NOMO-1 treated with DMSO at 0.1 percent for 48 hours (cell line): ENCODE measurements around the gene MYOF.

Experiments
- DNase-seq: peaks from one replicate; lab custom pipeline; 2025; ENCODE audit not compliant: unreplicated experiment; lab: John Stamatoyannopoulos, UW

Gene MYOF

DNA sequence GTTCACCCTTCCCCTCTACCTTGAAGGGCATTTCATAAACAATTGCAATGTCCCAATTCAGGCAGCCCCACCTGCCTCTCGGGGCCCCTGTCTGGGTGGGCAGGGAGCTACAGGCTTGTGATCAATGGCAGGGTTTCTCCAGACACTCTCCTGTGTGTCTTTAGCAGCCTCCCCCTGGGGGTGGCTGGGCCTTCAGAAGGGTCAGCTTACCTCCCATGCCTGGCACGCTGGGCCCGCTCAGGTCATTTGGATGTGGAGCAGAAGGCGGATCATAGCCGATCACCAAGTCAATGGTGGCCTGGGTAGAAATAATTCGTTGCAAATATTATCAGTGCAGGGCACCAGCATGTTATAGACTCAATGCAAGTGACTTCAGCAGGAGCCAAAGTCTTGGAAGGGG lies 56.3 kb downstream of the MYOF start:
- no peak for DNase-seq

GRCh38 chr10:93422118-93422517 lies 60.0 kb downstream of the MYOF start:
- no peak for DNase-seq

DNA sequence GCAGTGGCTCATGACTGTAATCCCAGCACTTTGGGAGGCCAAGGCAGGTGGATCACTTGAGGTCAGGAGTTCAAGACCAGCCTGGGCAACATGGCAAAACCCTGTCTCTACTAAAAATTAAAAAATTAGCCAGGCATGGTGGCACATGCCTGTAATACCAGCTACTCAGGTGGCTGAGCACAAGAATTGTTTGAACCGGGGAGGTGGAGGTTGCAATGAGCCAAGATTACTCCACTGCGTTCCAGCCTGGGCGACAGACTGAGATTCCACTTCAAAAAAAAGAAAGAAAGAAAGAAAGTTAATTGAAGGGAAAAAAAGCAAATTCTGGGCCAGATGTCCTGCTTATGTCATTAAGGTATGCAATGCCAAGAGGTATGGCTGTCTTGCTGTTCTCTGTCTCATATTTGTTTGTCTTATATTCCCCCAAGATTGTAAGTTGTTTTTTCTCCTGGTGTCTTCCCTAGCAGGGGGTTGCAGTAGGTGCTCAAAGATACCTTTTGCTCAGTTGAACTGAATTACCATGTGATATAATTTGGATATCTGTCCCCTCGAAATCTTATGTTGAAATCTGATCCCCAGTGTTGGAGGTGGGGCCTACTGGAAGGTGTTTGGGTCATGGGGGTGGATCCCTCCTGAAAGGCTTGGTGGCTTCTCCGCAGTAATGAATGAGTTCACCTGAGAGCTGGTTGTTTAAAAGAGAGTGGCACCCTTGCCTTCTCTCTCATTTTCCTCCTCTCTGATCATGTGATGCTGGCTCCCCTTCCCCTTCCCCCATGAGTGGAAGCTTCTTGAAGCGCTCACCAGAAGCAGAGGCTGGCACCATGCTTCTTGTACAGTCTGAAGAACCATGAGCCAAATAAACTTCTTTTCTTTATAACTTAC lies 60.9 kb downstream of the MYOF start:
- no peak for DNase-seq

- no peak for DNase-seq
Measured at GRCh38 chr10:93420091-93420490, 62.0 kb downstream of the MYOF start.

GRCh38 chr10:93419016-93419415 lies 63.1 kb downstream of the MYOF start:
- peak; percentile 6 for DNase-seq

DNA sequence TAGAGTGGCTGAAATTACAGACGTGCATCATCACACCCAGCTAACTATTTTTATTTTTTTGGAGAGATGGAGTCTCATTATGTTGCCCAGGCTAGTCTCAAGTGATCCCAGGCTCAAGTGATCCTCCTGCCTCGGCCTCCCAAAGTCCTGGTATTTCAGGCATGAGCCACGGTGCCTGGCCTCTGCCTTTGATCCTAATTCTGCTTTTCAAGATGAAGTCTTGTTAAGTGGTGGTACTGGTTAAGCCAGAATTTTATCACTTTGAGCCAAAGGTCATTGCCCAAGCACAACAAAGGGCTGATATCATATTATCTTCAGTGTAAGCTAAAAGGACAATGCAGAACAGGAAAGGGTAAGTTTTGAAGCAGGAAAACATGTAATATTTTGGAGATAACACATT lies 64.2 kb downstream of the MYOF start:
- no peak for DNase-seq

DNA sequence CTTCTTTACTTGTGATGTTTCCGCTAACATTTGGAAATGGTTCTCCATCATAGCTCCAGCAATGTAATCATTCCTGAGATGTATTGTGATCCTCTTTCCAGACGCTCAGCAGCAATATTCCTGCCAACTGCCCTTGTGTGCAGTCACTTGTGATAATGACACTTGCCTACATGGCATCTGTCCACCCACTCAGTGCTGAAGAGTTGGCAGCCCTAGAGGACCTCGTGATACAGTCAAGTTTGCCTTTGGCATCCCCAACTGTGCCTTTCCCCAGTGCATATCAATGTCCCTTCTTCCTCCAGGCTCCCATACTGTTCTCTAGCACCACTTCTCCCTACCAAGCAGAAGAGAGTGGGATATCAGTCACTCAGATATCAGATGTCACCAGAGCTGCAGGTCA lies 64.9 kb downstream of the MYOF start:
- no peak for DNase-seq

DNA sequence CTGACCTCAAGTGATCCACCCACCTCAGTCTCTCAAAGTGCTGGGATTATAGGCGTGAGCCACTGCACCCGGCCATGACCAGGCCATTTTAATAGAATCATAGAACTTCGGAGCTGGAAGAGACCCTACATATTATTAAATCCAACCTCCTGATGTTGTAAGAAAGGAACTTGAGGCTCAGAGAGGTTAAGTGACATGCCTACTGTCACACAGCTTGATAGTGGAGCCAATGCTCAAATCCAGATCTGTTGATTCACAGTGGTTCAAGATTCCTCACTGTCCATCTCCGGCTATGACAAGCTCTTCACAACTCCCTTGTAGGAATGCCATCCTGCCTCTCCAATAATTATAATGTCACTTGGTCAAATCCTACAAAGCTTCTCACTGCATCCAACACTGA lies 65.3 kb downstream of the MYOF start:
- no peak for DNase-seq

- no peak for DNase-seq
Measured at GRCh38 chr10:93415693-93416092, 66.4 kb downstream of the MYOF start.

DNA sequence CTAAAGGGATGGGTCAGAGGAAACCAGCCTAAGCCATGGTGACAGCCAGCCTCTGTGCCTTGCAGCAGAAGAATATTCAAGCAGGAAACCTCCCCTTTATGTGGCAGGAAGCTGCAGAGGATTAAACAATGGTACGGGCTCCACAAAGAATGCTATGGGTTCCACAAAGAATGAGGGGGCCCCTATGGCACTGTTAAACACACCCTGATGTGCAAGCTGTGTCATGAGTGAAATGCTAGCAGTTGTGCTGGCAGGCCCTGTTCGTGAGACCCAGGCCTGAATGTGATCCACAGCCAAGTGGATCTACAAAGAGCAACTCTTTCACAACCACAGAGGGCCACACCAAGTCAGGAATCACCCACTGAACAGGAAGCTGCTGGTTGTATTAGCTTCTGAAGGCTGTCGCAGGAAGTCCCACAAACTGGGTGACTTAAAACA lies 68.9 kb downstream of the MYOF start:
- DNase-seq: peak; percentile 69

DNA sequence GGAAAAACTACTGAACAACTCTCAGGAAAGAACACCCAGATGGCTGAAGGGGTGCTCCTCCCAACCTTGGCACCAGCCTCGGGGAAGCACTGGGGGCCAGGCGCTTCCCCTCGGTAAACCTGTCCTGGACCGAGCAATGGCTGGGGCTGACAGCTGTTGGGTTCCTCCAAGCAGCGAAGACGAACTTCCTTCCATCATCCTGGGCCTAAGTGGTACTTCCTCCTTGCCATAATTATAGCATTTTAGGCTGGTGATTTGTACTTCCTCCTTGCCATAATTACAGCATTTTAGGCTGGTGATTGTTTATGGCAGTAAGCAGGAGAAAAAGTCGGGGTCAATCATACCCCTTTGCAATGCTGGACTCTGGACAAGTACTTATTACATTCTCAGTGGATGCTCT lies 69.3 kb downstream of the MYOF start:
- peak; percentile 92 for DNase-seq

- no peak for DNase-seq
Measured at GRCh38 chr10:93410697-93411348, 71.3 kb downstream of the MYOF start.

- peak; percentile 33 for DNase-seq
Measured at GRCh38 chr10:93408783-93409182, 73.4 kb downstream of the MYOF start.

DNA sequence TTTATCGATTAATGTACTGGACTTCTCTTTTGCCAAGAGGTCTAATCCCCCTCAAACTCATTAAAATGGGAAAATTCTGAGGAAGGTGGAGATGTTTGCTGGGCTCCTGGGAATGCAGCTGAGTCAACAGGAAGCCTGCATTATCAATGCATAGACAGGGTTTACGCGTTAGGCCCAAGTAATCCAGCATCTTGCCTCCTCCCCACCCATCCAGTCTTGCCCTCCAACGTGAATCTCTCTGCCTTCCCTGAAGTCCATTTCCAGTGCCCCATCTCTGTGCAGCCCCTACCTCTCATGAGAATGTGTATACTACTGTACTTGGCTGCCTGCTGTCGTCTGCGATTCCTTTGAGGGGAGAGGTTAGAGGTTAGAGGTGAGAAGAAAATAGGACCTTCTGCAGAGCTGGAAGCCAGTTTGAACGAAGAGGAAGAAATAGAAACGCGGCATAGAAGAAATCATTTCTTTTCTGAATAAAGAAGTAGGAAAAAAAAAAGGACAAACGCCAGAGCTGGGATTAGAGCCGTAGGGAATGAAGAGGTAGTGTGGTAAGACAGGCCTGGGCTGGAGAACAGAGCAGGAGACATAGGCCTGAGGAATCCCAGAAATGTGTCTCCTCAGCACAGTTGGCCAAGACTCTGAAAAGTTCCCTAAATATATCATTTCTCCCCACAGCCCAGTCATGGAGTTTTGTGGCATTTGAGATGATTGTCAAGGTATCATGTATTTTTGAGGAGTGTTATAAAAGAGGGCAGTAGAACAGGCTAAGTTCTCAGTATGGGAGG lies 75.6 kb downstream of the MYOF start:
- DNase-seq: no peak

DNA sequence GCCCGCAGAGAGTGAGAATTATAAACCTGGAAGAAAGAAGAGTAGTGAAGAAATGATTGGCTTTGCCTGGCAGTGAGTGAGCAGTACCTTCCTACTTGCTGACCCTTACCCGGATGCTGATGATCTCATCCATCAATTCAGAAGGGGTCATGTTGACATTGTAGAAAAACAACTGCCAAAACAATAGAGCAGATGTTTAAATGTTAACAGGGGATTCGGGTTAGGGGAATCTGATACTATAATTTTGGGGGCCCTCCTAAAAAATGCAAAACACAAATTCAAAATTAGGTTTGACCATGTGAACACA lies 78.1 kb downstream of the MYOF start:
- no peak for DNase-seq

DNA sequence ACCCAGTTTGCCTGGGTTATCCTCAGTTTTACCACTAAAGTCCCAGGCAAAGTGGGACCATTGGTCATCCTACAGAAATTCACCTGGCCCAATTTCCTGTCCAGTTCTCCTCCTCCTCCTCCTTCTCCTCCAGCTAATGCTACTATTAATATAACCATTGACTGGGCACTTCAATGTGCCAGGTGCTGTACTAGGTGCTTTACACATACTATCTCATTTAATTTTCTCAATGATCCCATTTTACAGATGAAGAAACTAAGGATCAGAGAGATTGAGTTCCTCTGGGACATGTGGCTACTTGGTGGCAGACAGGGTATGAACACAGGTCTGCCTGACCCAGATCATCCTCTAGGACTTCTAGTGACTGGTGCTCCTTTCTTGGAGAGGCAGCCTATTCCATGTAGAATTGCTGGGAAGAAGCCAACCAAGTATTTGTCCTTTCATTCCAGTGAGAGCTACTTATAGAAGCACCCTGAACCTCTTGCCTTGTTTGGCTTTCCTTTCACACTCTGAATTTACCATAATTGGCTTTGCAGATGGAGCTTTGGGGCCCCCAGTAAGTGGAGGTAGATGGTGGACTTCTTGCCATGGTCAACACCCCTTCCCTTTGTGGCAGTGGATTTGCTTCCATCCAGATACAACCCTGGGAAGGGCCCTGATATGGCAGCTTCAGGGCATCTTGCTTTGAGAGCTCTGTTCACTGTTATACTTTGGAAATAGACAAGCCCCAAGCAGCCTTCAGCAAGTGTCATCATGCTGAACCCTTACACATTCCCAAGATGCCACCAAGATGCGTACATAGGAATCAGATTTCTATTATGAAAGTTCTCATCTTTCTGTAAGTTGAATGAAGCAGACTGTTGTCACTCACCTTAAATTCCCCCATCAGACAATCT lies 78.7 kb downstream of the MYOF start:
- no peak for DNase-seq

GRCh38 chr10:93402192-93402591 lies 79.9 kb downstream of the MYOF start:
- no peak for DNase-seq

DNA sequence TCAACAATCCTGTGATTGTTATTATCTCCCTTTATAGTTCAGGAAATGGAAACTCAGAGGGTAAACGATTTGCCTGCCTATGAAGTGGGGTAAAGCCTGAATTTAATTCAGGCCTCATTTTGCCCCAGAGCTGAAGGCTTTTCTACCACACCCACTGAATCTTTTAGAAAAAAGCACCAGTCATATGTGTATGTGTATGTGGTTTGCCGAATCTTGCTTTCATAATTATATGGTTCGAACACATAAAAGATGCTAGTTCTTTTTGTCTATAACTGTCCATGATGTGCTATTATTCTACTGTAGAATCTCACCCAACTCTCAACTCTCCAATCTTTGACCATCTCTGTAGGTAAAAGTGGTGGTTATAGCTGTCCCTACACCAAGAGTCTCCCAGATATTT lies 83.6 kb downstream of the MYOF start:
- DNase-seq: no peak

DNA sequence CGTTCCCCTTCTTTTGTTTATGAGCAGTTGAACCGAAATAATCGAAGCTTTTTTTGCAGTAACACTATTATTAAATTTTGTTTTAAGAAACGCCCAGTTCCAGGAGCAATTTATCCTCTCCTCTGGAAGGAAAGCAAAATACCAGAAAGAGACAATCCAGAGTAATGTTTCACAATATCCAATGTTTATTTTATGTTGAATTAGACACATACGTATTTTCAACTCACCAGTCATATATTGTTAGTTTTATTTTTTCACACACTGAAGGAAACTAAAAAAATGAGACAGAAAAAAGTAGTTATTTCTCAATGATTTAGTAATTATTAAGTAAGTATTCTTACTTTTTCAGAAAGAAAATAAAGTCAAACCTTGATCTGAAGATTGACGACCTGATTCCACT lies 85.1 kb downstream of the MYOF start:
- DNase-seq: no peak

GRCh38 chr10:93393211-93393610 lies 88.9 kb downstream of the MYOF start:
- no peak for DNase-seq

DNA sequence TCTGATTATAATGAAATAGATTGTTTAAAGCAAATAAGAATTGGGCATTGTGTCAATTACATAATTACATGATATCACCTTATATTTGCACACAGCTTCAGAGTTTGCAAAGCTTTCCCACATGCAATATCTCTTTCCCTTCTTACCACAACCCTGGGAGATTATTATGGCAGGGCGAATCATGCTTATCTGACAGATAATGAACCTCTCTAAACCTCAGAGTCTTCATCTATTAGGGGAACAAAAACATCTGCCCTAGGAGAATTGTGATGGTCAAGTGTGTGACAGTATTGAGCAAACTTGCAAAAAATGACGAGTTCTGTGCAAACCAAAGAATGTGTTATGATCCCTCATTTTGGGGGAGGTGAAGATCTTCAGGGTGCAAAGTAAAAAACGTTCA lies 90.0 kb downstream of the MYOF start:
- DNase-seq: peak; percentile 3
